WTC11 (cell line): ENCODE data around the gene PPP1R37. TPM values are rescaled to one million over a fixed set of nuclear protein-coding genes. Genes with fewer than 3 reads are reported as not detected.

ENCODE experiments used
- ATAC-seq: fragments of 200-7000 bp; cut with Tn5 transposase; 2 replicates; pipeline ENCODE4 v1.10.0; 2021; ENCODE audit warnings: mild to moderate bottlenecking, moderate library complexity
- CTCF ChIA-PET: fragments of 300-600 bp; sonication (Branson Sonifier 250); formaldehyde crosslinking; loops from one replicate; lab custom pipeline; 2021; ENCODE audit warnings: antibody characterized with exemption; lab: Charles Lee
- POLR2A ChIA-PET: fragments of 350-600 bp; sonication (Branson Sonifier 250); formaldehyde crosslinking; loops from one replicate; lab custom pipeline; 2021; ENCODE audit warnings: antibody characterized with exemption; lab: Charles Lee
- DNase-seq: peaks from one replicate; pipeline ENCODE4 v3.0.0; 2021; ENCODE audit warnings: low spot score
- H3K27ac Mint-ChIP-seq: 2 replicates; pipeline ENCODE4 v1.8.0; 2021; ENCODE audit warnings: mixed read lengths
- H3K27me3 Mint-ChIP-seq: 2 replicates; pipeline ENCODE4 v1.8.0; 2021; ENCODE audit warnings: low read depth, mild to moderate bottlenecking, moderate library complexity, mixed read lengths
- H3K36me3 Mint-ChIP-seq: 2 replicates; pipeline ENCODE4 v1.8.0; 2021; ENCODE audit warnings: mixed read lengths
- H3K4me1 Mint-ChIP-seq: 2 replicates; pipeline ENCODE4 v1.8.0; 2022; ENCODE audit warnings: mixed read lengths
- H3K4me3 Mint-ChIP-seq: 2 replicates; pipeline ENCODE4 v1.8.0; 2021; ENCODE audit warnings: mild to moderate bottlenecking, moderate library complexity, mixed read lengths
- H3K9me3 Mint-ChIP-seq: 2 replicates; pipeline ENCODE4 v1.8.0; 2021; ENCODE audit warnings: mixed read lengths
- CBFB ChIP-seq: sonication (generic); formaldehyde crosslinking; IDR thresholded peaks from 2 replicates; pipeline ENCODE4 v1.8.1; 2022; ENCODE audit warnings: mild to moderate bottlenecking, low read depth, missing genetic modification reagents
- FOXJ3 ChIP-seq: sonication (generic); formaldehyde crosslinking; IDR thresholded peaks from 2 replicates; pipeline ENCODE4 v1.9.0; 2021; ENCODE audit warnings: missing genetic modification reagents, mild to moderate bottlenecking, borderline replicate concordance
- HMGXB4 ChIP-seq: sonication (generic); formaldehyde crosslinking; IDR thresholded peaks from 2 replicates; pipeline ENCODE4 v1.8.1; 2023; ENCODE audit warnings: mild to moderate bottlenecking, moderate library complexity, missing genetic modification reagents
- NR1H2 ChIP-seq: sonication (generic); formaldehyde crosslinking; IDR thresholded peaks from 2 replicates; pipeline ENCODE4 v1.9.0; 2021; ENCODE audit warnings: mild to moderate bottlenecking, moderate library complexity, missing genetic modification reagents
- SOX15 ChIP-seq: fragments of 250-450 bp; sonication (Bioruptor Pico); IDR thresholded peaks from 2 replicates; pipeline ENCODE4 v1.9.0; 2021; ENCODE audit warnings: mild to moderate bottlenecking
- TEAD1 ChIP-seq: sonication (generic); formaldehyde crosslinking; IDR thresholded peaks from 2 replicates; pipeline ENCODE4 v1.8.0; 2022; ENCODE audit warnings: mild to moderate bottlenecking, missing genetic modification reagents
- USF1 ChIP-seq: sonication (generic); formaldehyde crosslinking; IDR thresholded peaks from 2 replicates; pipeline ENCODE4 v1.8.0; 2022; ENCODE audit warnings: mild to moderate bottlenecking, missing genetic modification reagents
- ZBTB43 ChIP-seq: sonication (generic); formaldehyde crosslinking; IDR thresholded peaks from 2 replicates; pipeline ENCODE4 v1.8.1; 2023; ENCODE audit warnings: mild to moderate bottlenecking, missing genetic modification reagents
- ZNF121 ChIP-seq: sonication (generic); formaldehyde crosslinking; IDR thresholded peaks from 2 replicates; pipeline ENCODE4 v1.8.0; 2023; ENCODE audit warnings: missing genetic modification reagents
- ZNF138 ChIP-seq: sonication (generic); formaldehyde crosslinking; conservative IDR thresholded peaks from 2 replicates; pipeline ENCODE4 v1.8.1; 2022; ENCODE audit warnings: mild to moderate bottlenecking, moderate library complexity, missing genetic modification reagents
- ZNF219 ChIP-seq: sonication (generic); formaldehyde crosslinking; IDR thresholded peaks from 2 replicates; pipeline ENCODE4 v1.8.0; 2023; ENCODE audit warnings: missing genetic modification reagents, mild to moderate bottlenecking, borderline replicate concordance
- ZNF232 ChIP-seq: sonication (generic); formaldehyde crosslinking; IDR thresholded peaks from 2 replicates; pipeline ENCODE4 v1.8.0; 2022; ENCODE audit warnings: mild to moderate bottlenecking, missing genetic modification reagents
- ZNF263 ChIP-seq: sonication (generic); formaldehyde crosslinking; IDR thresholded peaks from 2 replicates; pipeline ENCODE4 v1.8.1; 2022; ENCODE audit warnings: low read depth, mild to moderate bottlenecking, moderate library complexity, missing genetic modification reagents
- ZNF423 ChIP-seq: fragments of 250-450 bp; sonication (Bioruptor Pico); IDR thresholded peaks from 2 replicates; pipeline ENCODE4 v2.1.2; 2022; ENCODE audit warnings: mild to moderate bottlenecking, moderate library complexity
- ZNF512 ChIP-seq: sonication (generic); formaldehyde crosslinking; IDR thresholded peaks from 2 replicates; pipeline ENCODE4 v1.8.1; 2022; ENCODE audit warnings: missing genetic modification reagents, borderline replicate concordance
- ZSCAN18 ChIP-seq: fragments of 250-450 bp; sonication (Bioruptor Pico); IDR thresholded peaks from 2 replicates; pipeline ENCODE4 v2.1.2; 2022; ENCODE audit warnings: mild to moderate bottlenecking, moderate library complexity
- total RNA-seq: library from RNA; stranded (reverse); gene quantifications from 3 replicates; pipeline ENCODE4 v1.2.3, GENCODE V29; 2021

PPP1R37 gene
- total RNA-seq, 1 experiment from 2014 or later = 35.4 TPM

GRCh38 chr19:45128806-45129205 lies 35.8 kb downstream of the PPP1R37 start:
- DNase-seq = no peak
- H3K4me1 Mint-ChIP-seq = peaks cover 22% of the 10 kb centered on the region
- no peaks in the 10 kb centered on the region for H3K36me3 Mint-ChIP-seq
- TF ChIP-seq FOXJ3 (CRISPR knock-in tag) (no peak), ZNF138 (CRISPR knock-in tag) (no peak), ZNF512 (CRISPR knock-in tag) (no peak)
- TF ChIP-seq, all 79 proteins: peak for 0
- CTCF ChIA-PET = interaction anchor here (1.3 kb wide), 1 partner anchor 24 kb away, joined by 4 read pairs; no protein-coding TSS in a partner anchor
- H3K9me3 Mint-ChIP-seq = no peaks in the 10 kb centered on the region
- ATAC-seq = no peak
- no peaks in the 10 kb centered on the region for H3K27me3 Mint-ChIP-seq
- H3K27ac Mint-ChIP-seq = peak overlapping the region; percentile 65; the same call in 1 of the 2 replicates
- no peak overlapping the region for H3K4me3 Mint-ChIP-seq
- POLR2A ChIA-PET = no interaction called here

- Mint-ChIP-seq H3K4me1 (peaks cover 24% of the 10 kb centered on the region), H3K27ac (no peak overlapping the region), H3K36me3 (no peaks in the 10 kb centered on the region), H3K4me3 (no peak overlapping the region), H3K27me3 (no peaks in the 10 kb centered on the region), H3K9me3 (no peaks in the 10 kb centered on the region)
- ATAC-seq (no peak), DNase-seq (no peak)
- TF ChIP-seq ZNF232 (no peak), NR1H2 (CRISPR knock-in tag) (no peak), CBFB (CRISPR knock-in tag) (no peak), ZBTB43 (no peak), ZSCAN18 (no peak), ZNF121 (CRISPR knock-in tag) (no peak)
- POLR2A ChIA-PET = no interaction called here
- CTCF ChIA-PET = interaction anchor here (1.1 to 1.4 kb wide), 2 partner anchors 22 to 58 kb away, joined by 4 to 6 read pairs; no protein-coding TSS in a partner anchor
These were observed 37.3 kb downstream of the PPP1R37 start for GRCh38 chr19:45130236-45130635.

- CTCF ChIA-PET = interaction anchor here (1.0 to 1.5 kb wide), 7 partner anchors 15 to 142 kb away, joined by 3 to 6 read pairs (median 4); no protein-coding TSS in a partner anchor
- POLR2A ChIA-PET = no interaction called here
These were observed 38.1 kb downstream of the PPP1R37 start for GRCh38 chr19:45130888-45131615.

More at GRCh38 chr19:45130888-45131615, 38.1 kb downstream of the PPP1R37 start:
- Mint-ChIP-seq H3K36me3 (no peaks in the 10 kb centered on the region), H3K4me3 (no peak overlapping the region), H3K27me3 (no peaks in the 10 kb centered on the region), H3K9me3 (no peaks in the 10 kb centered on the region), H3K4me1 (peaks cover 24% of the 10 kb centered on the region), H3K27ac (peak overlapping the region; percentile 65)
- TF ChIP-seq HMGXB4 (CRISPR knock-in tag) = no peak
- TF ChIP-seq NR1H2 (CRISPR knock-in tag) = no peak
- no peak for TF ChIP-seq ZNF138 (CRISPR knock-in tag)
- TF ChIP-seq ZSCAN18 = no peak
- TF ChIP-seq SOX15 (CRISPR knock-in tag) = no peak
- TF ChIP-seq ZNF219 (CRISPR knock-in tag) = no peak
- TF ChIP-seq ZNF423 (CRISPR knock-in tag) = peak; percentile 92
- TF ChIP-seq ZNF263 = no peak
- peak; percentile 5; the same call in 1 of the 2 replicates for TF ChIP-seq USF1 (CRISPR knock-in tag)
- no peak for TF ChIP-seq TEAD1 (CRISPR knock-in tag)
- ATAC-seq = no peak
- no peak for DNase-seq
